Keratinocyte (primary cell): Measurements from ENCODE around the gene SNAP29.
"Not testable (repeated sequence)": the region's sequence is repeated elsewhere in the genome, so short reads cannot be mapped to it uniquely, and the experiment has no call there.

Experiments used
- EZH2 ChIP-seq: IDR thresholded peaks from one replicate; pipeline ENCODE4 v1.6.1; 2012; ENCODE audit warnings: inconsistent platforms, mild to moderate bottlenecking, low read length, moderate library complexity
- TF ChIP-seq, protein P1 (sequence below), 3 experiments: IDR thresholded peaks in 1 of 3; conservative IDR thresholded peaks in 1 of 3; optimal IDR thresholded peaks in 1 of 3; 2 replicates in 2 of 3; 3 replicates in 1 of 3; pipeline versions ENCODE3 to v1.5.1; 2011; ENCODE audit warnings: low read length in 3 of 3, mild to moderate bottlenecking in 3 of 3, moderate library complexity in 2 of 3, control low read depth in 1 of 3, inconsistent platforms in 1 of 3; ENCODE audit not compliant: insufficient read depth in 2 of 3; ENCODE audit errors: extremely low read depth in 1 of 3

DNA sequence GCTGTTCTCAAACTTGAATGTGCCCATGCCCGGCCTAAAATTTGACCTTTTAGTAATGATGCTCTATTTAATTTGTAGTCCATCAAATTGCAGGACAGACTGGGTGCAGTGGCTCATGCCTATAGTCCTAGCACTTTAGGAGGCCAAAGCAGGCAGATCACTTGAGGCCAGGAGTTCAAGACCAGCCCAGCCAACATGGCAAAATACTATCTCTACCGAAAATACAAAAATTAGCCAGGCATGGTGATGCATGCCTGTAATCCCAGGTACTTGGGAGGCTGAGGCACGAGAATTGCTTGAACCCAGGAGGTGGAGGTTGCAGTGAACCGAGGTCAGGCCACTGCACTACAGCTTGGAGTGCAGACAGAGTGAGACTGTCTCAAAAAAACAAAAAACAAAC, 33.6 kb upstream of the SNAP29 start:
- TF ChIP-seq, protein P1, sequence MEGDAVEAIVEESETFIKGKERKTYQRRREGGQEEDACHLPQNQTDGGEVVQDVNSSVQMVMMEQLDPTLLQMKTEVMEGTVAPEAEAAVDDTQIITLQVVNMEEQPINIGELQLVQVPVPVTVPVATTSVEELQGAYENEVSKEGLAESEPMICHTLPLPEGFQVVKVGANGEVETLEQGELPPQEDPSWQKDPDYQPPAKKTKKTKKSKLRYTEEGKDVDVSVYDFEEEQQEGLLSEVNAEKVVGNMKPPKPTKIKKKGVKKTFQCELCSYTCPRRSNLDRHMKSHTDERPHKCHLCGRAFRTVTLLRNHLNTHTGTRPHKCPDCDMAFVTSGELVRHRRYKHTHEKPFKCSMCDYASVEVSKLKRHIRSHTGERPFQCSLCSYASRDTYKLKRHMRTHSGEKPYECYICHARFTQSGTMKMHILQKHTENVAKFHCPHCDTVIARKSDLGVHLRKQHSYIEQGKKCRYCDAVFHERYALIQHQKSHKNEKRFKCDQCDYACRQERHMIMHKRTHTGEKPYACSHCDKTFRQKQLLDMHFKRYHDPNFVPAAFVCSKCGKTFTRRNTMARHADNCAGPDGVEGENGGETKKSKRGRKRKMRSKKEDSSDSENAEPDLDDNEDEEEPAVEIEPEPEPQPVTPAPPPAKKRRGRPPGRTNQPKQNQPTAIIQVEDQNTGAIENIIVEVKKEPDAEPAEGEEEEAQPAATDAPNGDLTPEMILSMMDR (optimal IDR thresholded peaks at IDR 0.05 in 1 of 3, IDR thresholded peaks at IDR 0.05 in 1 of 3, conservative IDR thresholded peaks at IDR 0.05 in 1 of 3; ENCODE audit: extremely low read depth in 1 of 3, insufficient read depth in 2 of 3, low read length in 3 of 3) = not testable (repeated sequence)
- TF ChIP-seq EZH2 = not testable (repeated sequence)
